NCI-H446 (cell line): Measurements from ENCODE around the gene PTPRM.

ENCODE experiments used
- DNase-seq, 2 experiments: peaks; one replicate each; lab custom pipeline; 2025; lab: John Stamatoyannopoulos, UW

The PTPRM gene

DNA sequence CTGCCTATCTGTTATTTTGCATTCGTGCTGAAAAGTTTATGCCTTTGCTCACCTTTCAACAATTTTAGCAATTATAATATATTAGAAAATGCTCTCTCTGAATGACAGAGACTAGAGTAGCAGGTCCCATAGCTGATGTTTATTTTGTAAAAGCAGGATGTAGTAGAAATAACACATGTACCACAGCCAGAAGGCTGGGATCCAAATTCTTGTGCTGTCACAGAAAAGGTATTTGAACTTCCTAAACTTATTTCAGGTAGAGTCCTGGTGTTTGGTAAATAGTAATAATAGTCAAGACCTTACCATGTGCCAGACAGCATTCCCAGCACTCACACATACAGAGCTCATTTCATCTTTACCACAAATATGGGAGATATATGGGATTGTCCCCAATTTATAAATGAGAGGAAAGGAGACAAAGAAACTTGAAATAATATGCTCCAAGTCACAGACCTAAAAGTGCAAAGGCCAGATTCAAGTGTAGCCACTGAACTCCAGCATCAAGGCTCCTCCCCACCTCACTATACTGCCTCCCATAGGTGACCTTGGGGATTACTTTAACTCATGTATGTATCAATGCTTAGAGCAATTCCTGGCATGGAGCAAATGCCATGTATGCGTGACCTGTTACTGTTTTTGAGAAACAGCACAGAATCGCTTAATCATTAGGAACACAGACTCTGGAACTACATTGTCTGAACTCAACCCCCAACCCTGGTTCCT is 757.4 kb downstream of the PTPRM start:
- DNase-seq, result no peak

DNA sequence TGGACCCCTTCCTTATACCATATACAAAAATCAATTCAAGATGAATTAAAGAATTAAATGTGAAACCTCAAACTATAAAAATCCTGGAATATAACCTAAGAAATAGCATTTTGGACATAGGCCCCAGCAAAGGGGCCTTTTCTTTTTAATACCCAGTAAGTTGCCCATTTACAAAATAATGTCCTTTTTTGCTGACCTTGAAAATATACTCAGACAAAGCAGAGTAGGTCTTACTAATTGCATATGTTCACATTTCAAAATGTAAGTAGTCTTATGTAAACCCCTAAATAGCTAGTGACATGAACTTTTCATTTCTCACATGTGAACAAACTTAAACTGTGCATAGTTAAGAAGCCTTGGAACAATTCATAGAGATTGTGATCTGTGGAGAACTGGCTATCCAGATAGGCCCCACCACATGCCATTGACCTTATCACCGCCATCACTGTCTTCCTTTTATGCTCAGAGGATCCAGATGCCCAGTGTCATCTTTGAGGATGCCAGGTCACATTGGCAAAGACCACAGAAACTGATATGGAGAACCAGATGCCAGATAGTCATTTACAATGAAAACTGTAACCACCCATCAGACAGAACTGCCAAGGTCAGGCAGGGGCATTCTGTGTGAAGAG is 759.8 kb downstream of the PTPRM start:
- no peak for DNase-seq

DNA sequence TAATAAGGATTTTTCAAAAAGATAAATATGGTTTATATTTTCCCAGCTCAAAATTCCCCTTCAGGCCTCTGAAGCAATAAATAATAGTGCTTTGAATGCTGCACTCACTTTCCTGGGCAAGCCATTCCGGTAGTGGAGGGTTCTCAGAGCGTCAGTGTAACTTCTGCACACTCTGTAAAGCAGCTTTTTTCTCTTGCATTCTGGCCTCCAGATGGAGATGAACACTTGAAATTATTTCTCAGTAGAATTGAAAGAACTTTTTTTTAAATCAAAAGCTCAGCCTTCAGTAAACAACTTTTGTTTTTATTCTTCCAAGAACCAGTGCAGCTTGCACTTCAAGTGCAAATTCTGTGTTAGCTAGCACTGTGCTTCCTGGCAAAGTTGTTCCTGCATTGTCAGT is 761.0 kb downstream of the PTPRM start:
- DNase-seq, result no peak

DNA sequence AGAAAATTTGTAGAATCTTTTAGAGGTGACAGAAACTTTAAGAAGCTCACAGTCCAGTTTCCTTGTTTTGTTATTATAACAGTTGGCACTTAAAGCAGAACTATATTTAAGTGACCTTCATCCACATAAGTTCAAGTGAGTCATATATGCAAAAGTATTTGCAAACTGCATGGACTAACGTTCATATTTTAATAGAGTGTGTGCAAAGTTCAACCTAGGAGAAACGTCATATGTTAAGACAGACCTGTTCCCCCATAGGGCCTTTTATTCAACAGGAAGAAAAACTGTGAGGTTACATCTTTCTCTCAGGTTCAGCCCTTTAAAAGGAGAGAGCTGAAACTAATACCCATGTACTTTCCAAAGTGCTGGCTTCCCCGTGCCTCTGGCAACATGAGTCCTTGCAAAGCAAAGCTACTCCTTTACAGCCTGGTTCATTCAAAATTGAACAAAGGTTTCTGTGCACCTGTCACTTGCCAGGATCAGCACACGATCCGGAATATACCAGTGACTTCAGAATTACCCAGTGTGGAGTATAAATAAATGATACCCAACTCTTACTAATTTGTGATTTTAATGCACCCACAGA is 762.2 kb downstream of the PTPRM start:
- DNase-seq, result no peak

- DNase-seq, result no peak
These were observed 763.5 kb downstream of the PTPRM start for GRCh38 chr18:8330575-8330974.

DNA sequence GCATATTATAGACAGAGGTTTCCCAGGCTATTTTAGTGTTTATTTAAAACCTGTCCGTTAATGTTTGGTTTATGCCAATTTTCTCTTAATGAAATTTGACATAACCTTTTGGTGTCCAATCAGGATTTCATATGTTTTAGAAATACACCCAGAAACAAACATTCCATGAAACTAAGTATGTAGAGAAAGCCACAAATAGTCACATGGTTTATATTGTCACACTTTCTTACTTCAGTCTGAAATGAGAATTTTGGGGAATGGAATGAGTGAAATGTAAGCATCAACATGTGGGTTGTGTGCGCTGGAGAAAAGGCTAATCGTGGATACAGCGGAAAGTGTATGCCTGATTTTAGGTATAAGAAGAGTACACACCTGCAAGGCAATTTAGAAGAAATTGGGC is 765.2 kb downstream of the PTPRM start:
- no peak for DNase-seq

DNA sequence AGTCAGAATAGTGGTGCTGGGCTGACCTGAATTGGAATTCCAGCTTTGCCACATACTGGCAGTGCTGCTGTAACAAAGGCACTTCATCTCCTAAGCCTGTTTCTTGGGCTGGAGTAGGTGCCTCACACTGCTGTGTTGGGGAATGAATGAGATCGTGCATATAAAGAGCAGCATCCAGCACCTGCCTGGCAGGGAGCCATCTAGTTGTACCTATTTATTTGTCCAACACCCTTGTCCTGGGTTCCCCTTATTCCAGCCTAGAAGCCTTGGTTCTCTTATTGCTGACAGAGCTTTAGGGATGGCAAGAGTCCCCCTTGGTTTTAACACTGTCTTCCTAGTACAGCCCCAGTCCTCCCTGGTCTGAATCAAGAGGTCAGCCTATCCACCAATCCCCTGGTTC is 766.8 kb downstream of the PTPRM start:
- no peak for DNase-seq

- DNase-seq, result no peak
These were observed 770.1 kb downstream of the PTPRM start for GRCh38 chr18:8337211-8337610.

GRCh38 chr18:8339210-8339609 is 772.1 kb downstream of the PTPRM start:
- no peak for DNase-seq

- no peak for DNase-seq
These were observed 772.8 kb downstream of the PTPRM start for GRCh38 chr18:8339952-8340351.

DNA sequence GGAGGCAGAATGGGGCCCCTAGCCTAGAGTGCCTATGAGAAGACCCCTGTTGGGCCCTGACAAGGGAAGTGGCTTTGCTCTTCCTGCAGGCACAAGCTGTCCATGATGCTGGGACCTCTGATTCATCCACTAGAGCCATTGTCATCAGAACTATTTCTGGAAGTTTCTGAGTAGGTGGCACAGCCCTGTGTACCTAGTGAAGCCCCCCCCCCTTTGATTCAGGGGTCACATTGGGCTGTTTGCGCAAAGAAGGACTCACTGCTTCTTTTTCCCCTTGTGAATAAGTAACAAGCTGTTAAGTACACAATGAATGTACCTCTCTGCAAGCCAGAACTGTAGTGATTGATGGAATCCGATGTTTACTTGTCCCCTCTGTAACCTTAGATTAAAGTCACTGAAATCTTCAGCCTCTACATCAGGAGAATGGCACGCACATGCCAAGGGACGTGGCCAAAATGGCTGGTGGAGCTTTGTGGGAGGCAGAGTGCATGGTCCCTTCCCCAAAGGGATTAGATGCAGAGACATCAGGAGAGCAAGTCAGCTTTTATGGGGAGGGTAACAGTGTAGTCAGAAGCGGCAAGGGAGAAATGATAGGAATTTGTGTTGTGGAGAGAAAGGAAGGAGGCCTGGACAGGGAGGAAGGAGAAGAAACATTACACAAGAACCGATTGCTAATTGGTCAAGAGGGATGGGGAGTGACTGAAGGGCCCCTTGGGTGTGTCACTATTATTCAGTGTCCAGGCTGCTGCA is 774.5 kb downstream of the PTPRM start:
- DNase-seq, result no peak

DNA sequence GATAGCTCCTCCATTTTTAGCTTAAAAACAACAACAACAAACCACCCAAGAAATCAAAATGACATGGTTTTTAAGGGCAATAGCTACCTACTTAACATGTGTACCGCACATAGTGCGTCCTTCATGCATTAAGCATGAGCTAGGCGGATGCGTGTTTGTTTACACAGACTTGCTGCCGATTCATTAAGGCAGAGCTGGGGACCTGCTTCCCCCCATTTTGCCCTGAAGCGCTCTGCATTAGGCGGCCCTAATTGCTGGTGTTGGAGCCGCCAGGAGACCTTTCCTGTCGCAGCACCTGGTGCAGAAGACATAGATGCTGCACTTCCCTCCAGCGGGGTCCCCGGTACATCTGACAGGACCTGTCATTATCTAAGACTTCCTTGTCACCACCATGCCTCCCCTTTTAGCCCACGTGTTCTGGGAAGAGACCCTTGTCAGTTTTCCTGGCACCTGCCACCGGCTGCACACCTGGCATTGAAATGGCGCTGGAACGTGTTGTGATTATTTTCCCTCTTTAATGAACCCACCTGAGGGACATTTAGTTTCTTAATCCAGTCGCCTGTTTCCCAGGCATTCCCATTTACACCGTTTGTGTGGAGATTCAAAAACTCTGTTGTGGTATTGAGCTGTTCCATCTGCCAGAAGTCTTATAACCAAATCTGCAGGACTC is 781.1 kb downstream of the PTPRM start:
- no peak for DNase-seq

GRCh38 chr18:8349608-8350323 is 782.6 kb downstream of the PTPRM start:
- DNase-seq, result no peak

DNA sequence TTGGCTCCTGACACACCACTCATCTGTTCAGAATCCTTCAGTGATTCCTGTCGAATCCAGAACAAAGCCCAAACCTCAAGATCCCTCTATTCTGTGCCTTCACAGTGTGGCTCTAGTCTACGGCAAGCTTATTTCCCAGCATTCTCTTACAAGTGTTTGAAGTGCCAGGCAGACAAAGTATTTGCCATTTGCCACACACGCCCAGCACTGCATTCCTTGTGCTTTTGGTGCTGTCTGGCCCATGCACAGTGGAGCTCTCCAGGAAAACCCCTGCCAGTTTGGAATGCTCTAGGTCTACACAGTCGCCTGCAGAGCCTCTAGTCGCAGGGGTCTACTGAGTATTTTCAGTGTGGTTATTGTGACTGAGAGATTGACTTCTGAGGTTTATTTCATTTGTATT is 783.5 kb downstream of the PTPRM start:
- no peak for DNase-seq

GRCh38 chr18:8351161-8351560 is 784.0 kb downstream of the PTPRM start:
- DNase-seq, result no peak

DNA sequence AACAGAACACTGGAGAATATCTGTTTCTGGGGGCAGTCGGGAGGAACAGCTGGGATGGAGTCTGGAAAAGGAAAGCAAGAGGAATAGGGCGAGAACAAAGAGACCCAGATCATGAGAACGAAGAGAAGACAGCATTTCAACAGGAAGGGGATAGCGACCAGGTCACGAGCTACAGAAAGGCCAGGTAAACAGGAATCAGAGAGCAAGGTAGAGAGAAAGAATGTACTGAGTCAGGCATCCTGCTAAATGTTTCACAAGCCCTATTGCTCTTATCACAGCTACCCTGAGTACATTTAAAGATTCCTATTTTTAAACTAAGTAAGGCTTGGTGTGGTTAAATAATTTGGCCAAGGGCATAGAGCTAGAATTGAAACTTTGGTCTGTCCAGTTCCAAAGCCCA is 787.2 kb downstream of the PTPRM start:
- no peak for DNase-seq

DNA sequence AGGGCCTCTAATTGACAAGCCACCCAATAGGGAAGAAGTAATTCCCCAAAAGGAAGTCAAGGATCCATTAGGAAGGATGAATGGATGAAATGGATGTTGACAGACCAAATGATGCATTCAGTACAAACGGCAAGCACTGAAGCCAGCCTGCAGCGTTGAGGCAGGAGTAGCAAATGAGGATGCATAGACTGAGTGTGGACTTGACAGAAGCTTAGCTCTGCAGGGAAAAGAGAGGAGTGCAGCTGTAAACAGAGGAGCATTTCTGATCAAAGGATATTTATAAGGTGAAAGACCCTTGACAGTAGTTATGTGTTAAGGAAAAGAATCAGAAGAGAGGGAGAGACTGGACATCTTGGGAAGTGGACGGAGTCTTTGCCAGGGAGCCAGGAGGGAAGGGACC is 788.9 kb downstream of the PTPRM start:
- DNase-seq, result no peak

DNA sequence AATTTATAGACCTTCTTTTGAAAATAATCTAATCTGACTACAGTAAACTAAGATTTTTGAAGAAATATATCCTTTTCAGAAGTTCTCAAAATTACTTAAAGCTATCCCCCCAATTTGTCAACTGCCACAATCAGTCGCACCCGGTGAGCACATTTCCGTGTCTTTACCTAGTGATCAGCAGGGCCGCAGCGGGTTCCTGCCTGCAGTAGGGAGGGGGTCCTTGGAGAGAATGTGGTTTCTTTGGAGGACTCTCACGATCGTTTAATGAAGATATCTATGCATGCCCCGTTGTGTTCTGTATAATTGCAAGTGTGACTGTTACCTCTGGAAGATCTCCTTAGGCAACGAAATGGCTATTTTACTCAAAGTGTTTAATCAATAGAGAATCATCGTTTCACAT is 790.2 kb downstream of the PTPRM start:
- no peak for DNase-seq

DNA sequence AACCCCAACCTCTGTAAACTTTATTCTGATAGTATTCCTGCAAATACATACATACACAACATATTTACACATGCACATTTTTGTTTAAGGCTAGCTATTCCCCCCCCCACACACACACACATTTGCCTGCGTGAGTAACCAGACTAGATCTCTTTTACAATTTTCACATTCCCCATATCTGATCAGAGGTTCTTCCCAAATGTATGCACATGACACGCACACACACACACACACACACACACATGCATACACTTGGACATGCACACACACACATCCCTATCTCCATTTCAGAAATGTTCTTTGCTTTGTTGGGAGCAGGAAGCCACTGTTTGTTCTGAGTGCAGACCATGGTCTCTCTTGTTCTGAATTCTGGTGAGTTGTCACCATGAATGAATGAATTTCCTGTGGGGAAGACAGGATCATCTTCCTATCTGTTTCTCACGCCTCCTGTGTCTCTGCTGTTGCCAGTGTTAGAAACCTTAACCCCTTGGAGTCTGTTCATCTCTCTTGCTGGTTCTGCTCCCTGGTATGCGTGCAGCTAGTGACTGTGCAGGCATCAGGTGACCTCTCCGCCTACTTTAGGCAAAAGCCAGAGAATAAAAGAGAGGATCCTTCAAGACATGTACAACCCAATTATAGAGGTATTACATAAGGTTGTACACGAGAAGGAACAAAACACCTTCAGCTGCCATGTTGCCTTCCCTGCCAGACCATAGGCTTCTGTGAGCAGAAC is 791.1 kb downstream of the PTPRM start:
- no peak for DNase-seq

GRCh38 chr18:8359076-8359475 is 792.0 kb downstream of the PTPRM start:
- DNase-seq, result no peak

GRCh38 chr18:8359481-8359880 is 792.4 kb downstream of the PTPRM start:
- DNase-seq, result no peak
